PC-9 (cell line): ENCODE results near the gene TYK2.

Experiments used
- EZH2 ChIP-seq: fragments of 200-600 bp; sonication (generic); IDR thresholded peaks from 2 replicates; pipeline ENCODE4 v1.8.0; 2017; ENCODE audit warnings: antibody characterized with exemption, low read depth
- TF ChIP-seq, protein P1 (sequence below): fragments of 200-600 bp; sonication (generic); conservative IDR thresholded peaks from 2 replicates; pipeline ENCODE4 v1.6.1; 2017; ENCODE audit warnings: mixed run types, antibody characterized with exemption, mild to moderate bottlenecking, moderate library complexity

DNA sequence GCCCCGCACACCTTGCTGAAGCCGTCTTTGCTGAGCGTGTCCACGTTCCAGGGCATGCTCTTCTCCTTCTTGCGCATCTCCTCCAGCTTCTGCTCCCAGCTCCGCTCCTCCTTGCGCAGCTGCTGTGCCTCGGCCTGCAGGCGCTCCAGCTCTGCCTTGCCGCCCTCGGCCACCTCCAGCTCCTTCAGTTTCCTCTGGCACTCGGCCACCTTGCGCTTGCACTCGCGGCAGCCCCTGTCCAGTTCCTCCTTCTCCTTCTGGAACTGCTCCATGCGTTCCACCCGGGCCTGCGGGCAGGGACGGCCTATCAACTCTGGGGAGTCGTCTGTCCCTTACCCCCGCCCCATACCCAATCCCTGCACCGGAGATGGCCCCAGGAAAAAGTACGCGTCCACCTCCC is 15.5 kb upstream of the TYK2 start:
- TF ChIP-seq, protein P1, sequence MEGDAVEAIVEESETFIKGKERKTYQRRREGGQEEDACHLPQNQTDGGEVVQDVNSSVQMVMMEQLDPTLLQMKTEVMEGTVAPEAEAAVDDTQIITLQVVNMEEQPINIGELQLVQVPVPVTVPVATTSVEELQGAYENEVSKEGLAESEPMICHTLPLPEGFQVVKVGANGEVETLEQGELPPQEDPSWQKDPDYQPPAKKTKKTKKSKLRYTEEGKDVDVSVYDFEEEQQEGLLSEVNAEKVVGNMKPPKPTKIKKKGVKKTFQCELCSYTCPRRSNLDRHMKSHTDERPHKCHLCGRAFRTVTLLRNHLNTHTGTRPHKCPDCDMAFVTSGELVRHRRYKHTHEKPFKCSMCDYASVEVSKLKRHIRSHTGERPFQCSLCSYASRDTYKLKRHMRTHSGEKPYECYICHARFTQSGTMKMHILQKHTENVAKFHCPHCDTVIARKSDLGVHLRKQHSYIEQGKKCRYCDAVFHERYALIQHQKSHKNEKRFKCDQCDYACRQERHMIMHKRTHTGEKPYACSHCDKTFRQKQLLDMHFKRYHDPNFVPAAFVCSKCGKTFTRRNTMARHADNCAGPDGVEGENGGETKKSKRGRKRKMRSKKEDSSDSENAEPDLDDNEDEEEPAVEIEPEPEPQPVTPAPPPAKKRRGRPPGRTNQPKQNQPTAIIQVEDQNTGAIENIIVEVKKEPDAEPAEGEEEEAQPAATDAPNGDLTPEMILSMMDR = no peak
- no peak for TF ChIP-seq EZH2
